K562 (cell line): ENCODE measurements around the gene STAT6. TPM values are rescaled to one million over a fixed set of nuclear protein-coding genes. Genes with fewer than 3 reads are reported as not detected.

Experiments used
- BCLAF1 ChIP-seq, 2 experiments: fragments of 450-650 bp in 1 of 2; IDR thresholded peaks; 2 replicates each; pipeline ENCODE4 v1.6.1; 2011 to 2017; ENCODE audit warnings: low read depth in 2 of 2, antibody characterized with exemption in 1 of 2, borderline replicate concordance in 1 of 2, low read length in 1 of 2, mild to moderate bottlenecking in 1 of 2, mixed read lengths in 1 of 2; ENCODE audit not compliant: control insufficient read depth in 1 of 2
- CCNT2 ChIP-seq: IDR thresholded peaks from 2 replicates; pipeline ENCODE4 v1.6.1; 2011; ENCODE audit warnings: borderline replicate concordance, low read depth, mild to moderate bottlenecking, moderate library complexity, mixed read lengths, low read length; ENCODE audit not compliant: insufficient read length; ENCODE audit errors: extremely low read depth
- CTBP1 ChIP-seq: fragments of 450-650 bp; IDR thresholded peaks from 2 replicates; pipeline ENCODE4 v1.6.1; 2016; ENCODE audit warnings: borderline replicate concordance
- FOS ChIP-seq: IDR thresholded peaks from 3 replicates; pipeline ENCODE4 v1.6.1; 2011; ENCODE audit not compliant: insufficient read length; ENCODE audit errors: extremely low read depth
- GATAD2A ChIP-seq: fragments of 450-650 bp; IDR thresholded peaks from 2 replicates; pipeline ENCODE4 v1.6.1; 2017
- HNRNPH1 ChIP-seq: fragments of 200-400 bp; formaldehyde crosslinking; optimal IDR thresholded peaks from 2 replicates; pipeline ENCODE3; 2017; ENCODE audit warnings: low read depth, mild to moderate bottlenecking, low read length, moderate library complexity
- MAFF ChIP-seq: IDR thresholded peaks from 2 replicates; pipeline ENCODE4 v1.6.1; 2012; ENCODE audit warnings: low read length, improper control_type of control experiment
- MAFG ChIP-seq: fragments of 450-650 bp; conservative IDR thresholded peaks from 2 replicates; pipeline ENCODE4 v1.6.1; 2016; ENCODE audit warnings: missing genetic modification characterization, missing compliant biosample characterization
- MNT ChIP-seq, 2 experiments: fragments of 450-650 bp; conservative IDR thresholded peaks; 2 replicates each; pipeline ENCODE4 v1.6.1; 2017; ENCODE audit warnings: mild to moderate bottlenecking in 2 of 2, moderate library complexity in 2 of 2
- RAD21 ChIP-seq, 2 experiments: fragments of 250-450 bp in 1 of 2; fragments of 450-650 bp in 1 of 2; sonication (Bioruptor Pico) in 1 of 2; formaldehyde crosslinking in 1 of 2; IDR thresholded peaks in 1 of 2; conservative IDR thresholded peaks in 1 of 2; 2 replicates each; pipeline versions ENCODE4 v1.4.0 to v1.8.0; 2020 to 2022; ENCODE audit warnings: mild to moderate bottlenecking in 2 of 2, moderate library complexity in 1 of 2
- SMAD4 ChIP-seq: fragments of 250-450 bp; sonication (Bioruptor Pico); conservative IDR thresholded peaks from 2 replicates; pipeline ENCODE4 v1.8.0; 2021; ENCODE audit warnings: inconsistent platforms, mild to moderate bottlenecking, moderate library complexity
- SMARCA4 ChIP-seq: fragments of 450-650 bp; IDR thresholded peaks from 2 replicates; pipeline ENCODE4 v1.6.1; 2016
- TFAP4 ChIP-seq: sonication (generic); formaldehyde crosslinking; IDR thresholded peaks from 2 replicates; pipeline ENCODE4 v1.8.0; 2022; ENCODE audit warnings: missing genetic modification reagents, mild to moderate bottlenecking, moderate library complexity, borderline replicate concordance
- ZBTB7A ChIP-seq: IDR thresholded peaks from 2 replicates; pipeline ENCODE4 v1.6.1; 2011; ENCODE audit warnings: low read depth, mild to moderate bottlenecking, low read length, moderate library complexity, borderline replicate concordance; ENCODE audit not compliant: control insufficient read depth
- ZFP1 ChIP-seq: fragments of 450-650 bp; formaldehyde crosslinking; IDR thresholded peaks from 2 replicates; pipeline ENCODE4 v1.4.0; 2020; ENCODE audit warnings: mild to moderate bottlenecking, mixed read lengths
- ZNF3 ChIP-seq: fragments of 250-450 bp; sonication (Bioruptor Pico); IDR thresholded peaks from 2 replicates; pipeline ENCODE4 v1.5.0; 2021; ENCODE audit warnings: mild to moderate bottlenecking, moderate library complexity
- polyA plus RNA-seq, 8 experiments: library from polyadenylated mRNA; depleted of rRNA in 4 of 8; stranded (reverse) in 5 of 8; unstranded in 3 of 8; fragments of >200 nt; fragmentation: Nextera tagmentation in 2 of 8; fragmentation: Illumina TruSeq in 1 of 8; extraction: Ambion mirVana in 2 of 8; extraction: Trizol in 1 of 8; gene quantifications; 2 replicates each; pipeline versions ENCODE4 v1.2.1 to v1.2.3, GENCODE V29; 2011 to 2014; ENCODE audit warnings: inconsistent platforms in 1 of 8, missing spikeins in 1 of 8
- total RNA-seq, 7 experiments: library from RNA; depleted of rRNA in 6 of 7; stranded (reverse); fragments of >200 nt in 6 of 7; fragmentation: Illumina TruSeq in 2 of 7; extraction: Trizol in 2 of 7; gene quantifications; 2 replicates each; pipeline versions ENCODE4 v1.2.1 to v1.2.3, GENCODE V29; 2011 to 2021; ENCODE audit warnings: low replicate concordance in 1 of 7

The STAT6 gene
- total and polyA plus RNA-seq, 9 of the 15 experiments (the other 6 are each of a cell fraction or from before 2014, with no cell fraction given): 2.4 to 49.5 (median 26.5) TPM

- TF ChIP-seq BCLAF1 (IDR thresholded peaks at IDR 0.05; ENCODE audit: borderline replicate concordance in 1 of 2, control insufficient read depth in 1 of 2, low read depth in 2 of 2, low read length in 1 of 2) (no peak), MNT (conservative IDR thresholded peaks at IDR 0.05) (peak; percentile 31 to 61; a peak in 1 of 4 replicates), HNRNPH1 (no peak), GATAD2A (no peak), TFAP4 (CRISPR knock-in tag) (peak; percentile 30; the same call in 1 of the 2 replicates), RAD21 (CRISPR knock-in tag; conservative IDR thresholded peaks at IDR 0.05 in 1 of 2, IDR thresholded peaks at IDR 0.05 in 1 of 2) (0 out of 4 replicates have a peak, but pooled peaks of 1 of the 2 experiments have one; percentile 7), SMAD4 (CRISPR knock-in tag) (0 out of 2 replicates have a peak, but pooled peaks have one; percentile 35), MAFF (no peak), ZFP1 (no peak), ZBTB7A (peak; percentile 46; the same call in 1 of the 2 replicates), CCNT2 (peak; percentile 20), FOS (no peak), MAFG (tag) (no peak), ZNF3 (no peak), SMARCA4 (no peak), CTBP1 (peak; percentile 28; the same call in 1 of the 2 replicates)
Observed at GRCh38 chr12:57089271-57090245, 21.6 kb downstream of the STAT6 start (continued).
